KMS-11 (cell line): ENCODE measurements around the gene ADH5.

Experiments used
- H2AFZ ChIP-seq: fragments of 200-600 bp; sonication (generic); 2 replicates; pipeline ENCODE4 v1.6.1; 2016; ENCODE audit warnings: antibody characterized with exemption, mixed run types, low read depth
- H3K27ac ChIP-seq: fragments of 200-600 bp; sonication (generic); 2 replicates; pipeline ENCODE4 v1.6.1; 2016; ENCODE audit warnings: mild to moderate bottlenecking, mixed run types
- H3K27me3 ChIP-seq: fragments of 200-600 bp; sonication (generic); 2 replicates; pipeline ENCODE4 v1.6.1; 2017; ENCODE audit warnings: mild to moderate bottlenecking, low read depth, mixed run types, moderate library complexity; ENCODE audit not compliant: insufficient read depth
- H3K36me3 ChIP-seq: fragments of 200-600 bp; sonication (generic); 2 replicates; pipeline ENCODE4 v1.6.1; 2017; ENCODE audit warnings: mild to moderate bottlenecking, mixed run types; ENCODE audit not compliant: insufficient read depth
- H3K4me1 ChIP-seq: fragments of 200-600 bp; sonication (generic); 2 replicates; pipeline ENCODE4 v1.6.1; 2016; ENCODE audit warnings: mild to moderate bottlenecking, low read depth, mixed run types; ENCODE audit not compliant: poor library complexity, severe bottlenecking
- H3K4me2 ChIP-seq: fragments of 200-600 bp; sonication (generic); 2 replicates; pipeline ENCODE4 v1.7.0; 2016; ENCODE audit warnings: mild to moderate bottlenecking, mixed run types
- H3K4me3 ChIP-seq: fragments of 200-600 bp; sonication (generic); IDR thresholded peaks from 2 replicates; pipeline ENCODE4 v1.6.1; 2017; ENCODE audit warnings: low read depth, low read length, mixed read lengths; ENCODE audit not compliant: insufficient read depth
- H3K79me2 ChIP-seq: fragments of 200-600 bp; sonication (generic); 2 replicates; pipeline ENCODE4 v1.6.1; 2016; ENCODE audit warnings: low read depth, mixed run types; ENCODE audit not compliant: insufficient read depth
- H3K9ac ChIP-seq: fragments of 200-600 bp; sonication (generic); 2 replicates; pipeline ENCODE4 v1.6.1; 2016; ENCODE audit warnings: mild to moderate bottlenecking, mixed run types
- H4K20me1 ChIP-seq: fragments of 200-600 bp; sonication (generic); 2 replicates; pipeline ENCODE4 v1.6.1; 2016; ENCODE audit warnings: mild to moderate bottlenecking, mixed run types; ENCODE audit not compliant: insufficient read depth
- TF ChIP-seq, protein P1 (sequence below): fragments of 200-600 bp; sonication (generic); conservative IDR thresholded peaks from 2 replicates; pipeline ENCODE4 v1.6.1; 2017; ENCODE audit warnings: low read depth, mild to moderate bottlenecking, antibody characterized with exemption, low read length, moderate library complexity, mixed read lengths

Gene ADH5

GRCh38 chr4:99091216-99091575, 2.6 kb upstream of the ADH5 start:
- H3K4me2 ChIP-seq: no peak overlapping the region
- H3K9ac ChIP-seq: no peak overlapping the region

DNA sequence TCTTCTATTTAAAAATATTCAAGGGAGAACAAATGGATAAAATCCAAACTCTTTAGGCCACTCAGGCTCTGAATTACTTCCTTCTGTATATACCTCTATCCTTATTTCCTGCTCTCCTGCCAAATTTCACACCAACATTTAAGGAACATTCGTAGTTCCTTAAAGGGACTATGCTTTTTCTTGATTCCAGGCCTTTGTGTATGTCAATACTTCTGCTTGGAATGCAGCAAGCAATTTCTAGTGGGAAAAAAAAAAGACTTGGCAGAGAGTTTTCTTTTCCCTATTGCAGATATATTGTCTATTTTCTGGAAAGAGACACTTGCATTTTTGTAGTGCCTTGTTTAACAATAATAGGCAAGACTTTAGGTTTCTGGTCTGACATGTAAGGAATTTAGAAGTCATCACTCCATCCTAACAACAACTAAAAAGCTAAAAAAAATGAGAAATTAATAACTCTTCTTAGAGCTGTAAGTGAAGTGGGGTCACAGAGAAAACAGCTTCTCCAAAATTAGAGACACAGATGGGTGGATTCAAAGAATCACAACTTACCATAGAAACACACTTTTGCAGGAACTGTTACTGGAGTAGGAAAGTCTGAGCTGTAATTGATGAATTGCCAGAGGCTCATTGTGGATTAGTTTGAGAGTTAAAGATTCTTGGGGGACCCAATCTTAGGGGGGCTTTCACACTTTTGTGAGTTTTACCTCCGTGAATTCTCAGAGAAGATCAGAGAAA, 2.1 kb upstream of the ADH5 start:
- H3K4me1 ChIP-seq: peaks cover 17% of the 10 kb centered on the region
- TF ChIP-seq, protein P1, sequence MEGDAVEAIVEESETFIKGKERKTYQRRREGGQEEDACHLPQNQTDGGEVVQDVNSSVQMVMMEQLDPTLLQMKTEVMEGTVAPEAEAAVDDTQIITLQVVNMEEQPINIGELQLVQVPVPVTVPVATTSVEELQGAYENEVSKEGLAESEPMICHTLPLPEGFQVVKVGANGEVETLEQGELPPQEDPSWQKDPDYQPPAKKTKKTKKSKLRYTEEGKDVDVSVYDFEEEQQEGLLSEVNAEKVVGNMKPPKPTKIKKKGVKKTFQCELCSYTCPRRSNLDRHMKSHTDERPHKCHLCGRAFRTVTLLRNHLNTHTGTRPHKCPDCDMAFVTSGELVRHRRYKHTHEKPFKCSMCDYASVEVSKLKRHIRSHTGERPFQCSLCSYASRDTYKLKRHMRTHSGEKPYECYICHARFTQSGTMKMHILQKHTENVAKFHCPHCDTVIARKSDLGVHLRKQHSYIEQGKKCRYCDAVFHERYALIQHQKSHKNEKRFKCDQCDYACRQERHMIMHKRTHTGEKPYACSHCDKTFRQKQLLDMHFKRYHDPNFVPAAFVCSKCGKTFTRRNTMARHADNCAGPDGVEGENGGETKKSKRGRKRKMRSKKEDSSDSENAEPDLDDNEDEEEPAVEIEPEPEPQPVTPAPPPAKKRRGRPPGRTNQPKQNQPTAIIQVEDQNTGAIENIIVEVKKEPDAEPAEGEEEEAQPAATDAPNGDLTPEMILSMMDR: no peak
- H3K4me2 ChIP-seq: no peak overlapping the region
- no peak overlapping the region for H3K4me3 ChIP-seq
- H2AFZ ChIP-seq: no peak overlapping the region
- no peaks in the 10 kb centered on the region for H4K20me1 ChIP-seq
- H3K9ac ChIP-seq: no peak overlapping the region
- H3K79me2 ChIP-seq: peaks cover 20% of the 10 kb centered on the region
- H3K27me3 ChIP-seq: no peaks in the 10 kb centered on the region
- no peak overlapping the region for H3K27ac ChIP-seq
- no peaks in the 10 kb centered on the region for H3K36me3 ChIP-seq

More at GRCh38 chr4:99091216-99091575, 2.6 kb upstream of the ADH5 start:
- Histone ChIP-seq H3K36me3 (no peaks in the 10 kb centered on the region), H3K27me3 (no peaks in the 10 kb centered on the region), H3K79me2 (peaks cover 19% of the 10 kb centered on the region), H3K4me1 (peaks cover 17% of the 10 kb centered on the region), H2AFZ (no peak overlapping the region), H4K20me1 (no peaks in the 10 kb centered on the region), H3K27ac (no peak overlapping the region), H3K4me3 (no peak overlapping the region)
- TF ChIP-seq, protein P1: no peak

GRCh38 chr4:99088023-99088449, 552 bp downstream of the ADH5 start:
- H3K36me3 ChIP-seq: no peaks in the 10 kb centered on the region
- H4K20me1 ChIP-seq: no peaks in the 10 kb centered on the region
- H3K4me3 ChIP-seq: no peak overlapping the region
- H3K27ac ChIP-seq: no peak overlapping the region; the same call in 1 of the 2 replicates
- H3K27me3 ChIP-seq: no peaks in the 10 kb centered on the region
- H3K4me2 ChIP-seq: peak overlapping the region; percentile 81
- peak overlapping the region; percentile 96; the same call in 1 of the 2 replicates for H2AFZ ChIP-seq
- H3K4me1 ChIP-seq: peaks cover 17% of the 10 kb centered on the region
- H3K9ac ChIP-seq: peak overlapping the region; percentile 86; the same call in 1 of the 2 replicates
- TF ChIP-seq, protein P1: no peak
- H3K79me2 ChIP-seq: peaks cover 20% of the 10 kb centered on the region

DNA sequence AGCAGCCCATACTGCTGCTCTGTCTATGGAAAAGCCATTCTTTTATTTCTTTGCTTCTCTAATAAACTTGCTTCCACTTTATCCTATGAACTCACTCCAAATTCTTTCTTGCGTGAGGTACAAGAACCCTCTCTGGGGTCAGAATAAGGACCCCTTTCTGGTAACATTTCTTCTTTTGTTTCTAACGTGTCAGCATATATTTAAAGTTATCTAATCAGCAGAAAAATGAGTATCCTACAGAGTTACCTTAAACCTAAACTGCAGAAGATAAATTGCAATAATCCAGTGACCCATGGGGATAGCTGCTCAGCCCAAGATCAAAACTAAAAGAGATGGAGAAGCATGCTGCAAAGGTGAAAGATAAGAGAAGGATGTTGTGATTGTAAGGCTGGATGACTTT, 4.0 kb downstream of the ADH5 start:
- Histone ChIP-seq H4K20me1 (no peaks in the 10 kb centered on the region), H3K27me3 (no peaks in the 10 kb centered on the region), H3K79me2 (peaks cover 20% of the 10 kb centered on the region), H3K4me2 (no peak overlapping the region), H2AFZ (no peak overlapping the region), H3K4me3 (no peak overlapping the region), H3K9ac (no peak overlapping the region), H3K4me1 (peaks cover 12% of the 10 kb centered on the region), H3K27ac (no peak overlapping the region), H3K36me3 (no peaks in the 10 kb centered on the region)
- TF ChIP-seq, protein P1: no peak
